AG09309 (cell line): ENCODE data around the gene CARD19.
A peak's percentile ranks its signal among the peaks of the same experiment; 100 is the strongest.

Source experiments
- DNase-seq: peaks from one replicate; pipeline ENCODE4 v3.0.0-alpha.2; 2010; ENCODE audit warnings: low read depth
- H3K4me3 ChIP-seq: 2 replicates; pipeline ENCODE4 v1.5.1; 2011; ENCODE audit warnings: mild to moderate bottlenecking, low read depth, low read length, moderate library complexity; ENCODE audit not compliant: control insufficient read depth
- TF ChIP-seq, protein P1 (sequence below): IDR thresholded peaks from 2 replicates; pipeline ENCODE4 v1.5.1; 2011; ENCODE audit warnings: mild to moderate bottlenecking, low read depth, low read length, inconsistent platforms; ENCODE audit not compliant: insufficient read depth, control insufficient read depth; ENCODE audit errors: missing control alignments

Gene CARD19

DNA sequence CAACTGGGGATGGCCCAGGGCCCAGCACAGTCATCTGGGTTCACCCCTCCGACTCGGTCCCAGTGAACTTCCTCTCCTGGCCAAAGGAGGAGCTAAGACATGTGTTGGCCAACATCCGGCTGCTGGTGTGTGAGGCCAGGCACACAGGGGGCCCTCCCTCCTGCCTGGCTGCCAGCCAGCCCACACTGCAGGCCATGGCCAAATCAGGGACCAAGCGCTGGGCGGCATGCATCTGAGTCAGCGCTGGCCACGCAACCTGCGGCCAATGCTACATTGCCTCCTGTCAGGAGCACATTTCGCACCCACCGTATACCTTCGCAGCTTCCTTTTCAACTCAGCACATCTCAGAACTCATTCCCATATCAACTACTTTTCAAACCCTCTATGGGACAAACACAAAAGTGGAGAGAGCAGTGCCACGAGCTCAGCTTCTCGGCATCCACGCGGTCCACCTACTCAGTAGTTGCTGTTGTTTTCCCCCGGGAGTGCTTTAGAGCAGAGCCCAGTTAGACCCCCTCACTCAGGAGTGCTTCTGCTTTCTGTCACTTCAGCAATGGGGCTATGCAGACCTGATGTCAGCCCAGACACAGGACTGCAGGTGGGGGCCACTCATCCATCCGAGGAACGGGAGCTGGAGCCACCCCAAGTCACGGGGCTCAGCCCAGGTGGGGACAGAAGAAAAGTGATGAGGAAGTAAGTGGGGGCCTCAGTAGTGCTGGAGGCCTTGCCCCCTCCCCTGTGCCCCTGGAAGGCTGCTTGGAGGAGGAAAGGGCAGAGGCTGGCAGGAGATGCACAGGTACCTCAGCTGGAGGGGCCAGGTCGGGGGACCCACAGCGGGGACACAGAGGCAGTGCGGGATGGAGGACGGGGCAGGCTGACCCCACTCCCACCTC, 24.2 kb downstream of the CARD19 start:
- TF ChIP-seq, protein P1, sequence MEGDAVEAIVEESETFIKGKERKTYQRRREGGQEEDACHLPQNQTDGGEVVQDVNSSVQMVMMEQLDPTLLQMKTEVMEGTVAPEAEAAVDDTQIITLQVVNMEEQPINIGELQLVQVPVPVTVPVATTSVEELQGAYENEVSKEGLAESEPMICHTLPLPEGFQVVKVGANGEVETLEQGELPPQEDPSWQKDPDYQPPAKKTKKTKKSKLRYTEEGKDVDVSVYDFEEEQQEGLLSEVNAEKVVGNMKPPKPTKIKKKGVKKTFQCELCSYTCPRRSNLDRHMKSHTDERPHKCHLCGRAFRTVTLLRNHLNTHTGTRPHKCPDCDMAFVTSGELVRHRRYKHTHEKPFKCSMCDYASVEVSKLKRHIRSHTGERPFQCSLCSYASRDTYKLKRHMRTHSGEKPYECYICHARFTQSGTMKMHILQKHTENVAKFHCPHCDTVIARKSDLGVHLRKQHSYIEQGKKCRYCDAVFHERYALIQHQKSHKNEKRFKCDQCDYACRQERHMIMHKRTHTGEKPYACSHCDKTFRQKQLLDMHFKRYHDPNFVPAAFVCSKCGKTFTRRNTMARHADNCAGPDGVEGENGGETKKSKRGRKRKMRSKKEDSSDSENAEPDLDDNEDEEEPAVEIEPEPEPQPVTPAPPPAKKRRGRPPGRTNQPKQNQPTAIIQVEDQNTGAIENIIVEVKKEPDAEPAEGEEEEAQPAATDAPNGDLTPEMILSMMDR: peak; percentile 41
- DNase-seq: peak; percentile 84
- no peak overlapping the region for H3K4me3 ChIP-seq

DNA sequence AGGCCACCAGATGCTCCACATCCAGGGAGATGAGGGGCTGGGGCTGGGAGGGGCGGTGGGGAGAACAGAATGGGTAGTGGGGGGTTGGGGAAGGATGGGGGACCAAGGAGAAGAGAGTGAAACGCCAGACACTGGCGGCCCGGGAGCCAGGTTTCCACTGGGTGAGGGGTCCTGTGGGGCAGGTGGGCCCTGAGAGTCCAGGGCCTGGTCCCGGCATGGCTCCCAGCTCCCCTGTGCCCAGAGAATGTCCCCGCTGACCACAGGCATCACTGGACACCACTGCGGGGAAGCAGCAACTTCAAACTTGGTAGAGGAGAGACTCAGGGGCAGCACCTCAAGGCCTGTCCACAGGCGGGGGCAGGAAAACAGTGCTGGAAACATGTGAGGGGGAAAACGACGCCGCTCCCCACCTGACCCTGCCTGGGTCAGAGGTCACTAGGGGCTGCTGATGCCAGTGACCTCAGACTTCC, 24.9 kb downstream of the CARD19 start:
- no peak for DNase-seq
- no peak overlapping the region for H3K4me3 ChIP-seq
- TF ChIP-seq, protein P1: no peak

DNA sequence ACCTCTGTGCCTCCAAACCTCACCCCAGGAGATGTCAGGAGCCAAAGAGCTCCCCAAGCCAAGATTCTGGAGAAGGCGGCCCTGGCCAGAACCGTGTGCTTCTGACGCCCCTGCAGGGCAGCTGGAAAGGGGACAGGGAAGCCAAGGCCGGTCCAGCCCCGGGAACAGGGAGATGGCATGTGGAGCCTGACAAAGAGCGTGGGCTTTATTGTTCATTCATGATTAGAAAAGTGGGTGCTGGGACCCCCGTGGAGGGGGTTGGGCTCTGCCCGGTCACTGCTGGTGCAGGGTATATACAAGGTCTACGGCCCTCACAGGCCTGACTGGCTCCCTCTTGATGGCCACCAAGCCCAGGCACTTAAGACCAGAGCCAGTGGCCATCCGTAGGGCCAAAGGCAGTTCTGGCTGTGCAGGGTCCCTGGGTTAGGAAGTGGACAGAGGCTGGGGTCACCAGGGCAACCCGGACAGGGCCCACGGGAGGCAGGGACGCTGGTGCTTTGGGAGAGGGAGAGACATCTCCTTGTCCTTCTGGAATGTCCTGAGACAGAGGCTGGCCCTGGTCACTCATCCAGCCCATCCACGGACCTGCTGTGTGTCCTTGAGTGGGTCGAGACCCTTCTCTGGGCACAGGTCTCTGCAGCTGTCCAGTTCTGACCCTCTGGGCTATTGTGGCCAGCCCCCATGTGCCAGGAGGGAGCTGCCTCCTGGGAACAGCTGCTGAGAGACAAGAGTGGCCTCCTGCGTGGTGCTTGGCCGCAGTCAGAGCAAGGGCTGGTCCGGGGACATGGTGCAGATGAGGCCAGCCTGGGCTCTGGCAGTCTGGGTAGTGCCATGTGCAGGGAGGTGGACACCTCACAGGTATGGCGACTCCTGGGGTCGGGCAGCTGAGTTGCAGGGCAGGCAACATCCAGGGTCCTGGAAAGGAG, 25.6 kb downstream of the CARD19 start:
- H3K4me3 ChIP-seq: no peak overlapping the region
- TF ChIP-seq, protein P1: no peak
- no peak for DNase-seq

DNA sequence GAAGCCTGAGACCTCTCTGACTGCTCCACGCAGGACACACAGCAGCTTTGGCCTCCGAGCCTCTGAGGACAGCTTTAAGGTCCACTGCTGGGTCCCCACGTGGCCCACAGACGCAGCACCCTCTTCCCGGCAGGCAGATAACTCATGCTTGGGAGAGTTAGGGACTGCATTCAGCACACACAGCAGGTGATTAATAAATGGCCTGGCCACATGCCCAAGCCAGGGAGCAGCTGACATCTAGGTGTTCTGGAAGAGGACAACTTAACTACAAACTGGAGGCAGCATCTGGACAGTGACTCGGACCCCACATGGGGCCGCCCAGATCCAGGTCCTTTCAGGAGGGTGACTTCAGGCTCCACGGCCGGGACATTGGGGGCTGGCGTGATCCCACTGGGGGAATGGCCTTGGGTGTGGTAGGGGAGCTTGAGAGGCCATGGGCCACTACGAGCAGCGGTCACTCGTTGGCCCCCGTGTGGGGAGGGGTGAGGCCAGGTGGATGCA, 26.8 kb downstream of the CARD19 start:
- TF ChIP-seq, protein P1: no peak
- no peak overlapping the region for H3K4me3 ChIP-seq
- DNase-seq: no peak

DNA sequence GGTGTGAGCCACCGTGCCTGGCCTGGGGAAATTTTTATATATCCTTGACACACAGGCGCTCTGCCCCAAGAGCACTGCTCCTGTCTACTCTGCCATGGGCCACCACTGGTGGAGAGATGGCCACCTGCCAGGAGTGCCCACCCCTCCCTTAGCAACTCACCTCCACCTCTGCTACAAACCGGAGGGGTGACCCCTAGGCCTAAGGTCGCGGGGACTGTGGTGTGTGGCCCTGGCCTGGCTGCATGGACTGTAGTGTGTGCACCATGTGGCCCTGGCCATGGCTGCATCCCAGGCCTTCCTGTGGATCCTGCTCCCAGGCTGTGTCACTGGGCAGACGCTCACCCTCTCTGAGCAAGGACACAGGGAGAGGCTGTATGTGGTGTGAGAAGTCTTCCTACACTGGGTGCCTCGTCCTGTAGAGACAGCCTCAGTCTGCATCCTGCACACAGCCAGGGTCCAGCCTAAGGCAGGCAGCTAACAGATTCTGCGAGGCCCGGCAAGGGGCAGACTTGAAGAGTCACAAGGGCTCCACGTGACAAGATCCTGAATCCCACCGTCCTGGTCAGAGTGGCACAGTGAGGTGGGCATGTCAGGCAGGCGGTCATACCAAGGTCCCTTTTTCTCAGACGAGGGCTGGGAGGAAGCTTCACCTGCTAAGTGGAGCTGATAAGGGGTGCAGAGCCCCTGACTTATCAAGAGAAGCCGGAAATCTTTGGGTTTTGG, 27.7 kb downstream of the CARD19 start:
- TF ChIP-seq, protein P1: no peak
- H3K4me3 ChIP-seq: no peak overlapping the region
- DNase-seq: no peak

DNA sequence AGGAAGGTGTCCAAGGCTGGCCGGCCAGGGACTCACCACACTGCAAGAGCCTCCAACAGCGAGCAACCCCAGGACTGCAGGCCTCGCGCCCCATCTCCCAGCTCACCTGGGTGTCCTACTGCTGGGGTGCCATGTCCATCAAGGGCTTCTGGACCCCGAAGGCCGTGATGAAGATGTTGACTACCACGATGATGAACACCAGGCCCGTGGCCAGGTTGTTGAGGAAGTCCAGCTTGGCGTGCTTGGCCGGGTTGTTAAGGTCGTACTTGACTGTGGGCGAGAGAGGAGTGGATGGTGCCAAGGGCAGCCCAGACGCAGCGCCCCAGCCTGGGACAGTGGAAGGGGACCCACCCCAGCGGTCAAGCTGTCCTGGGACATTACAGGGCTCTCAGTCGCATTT, 28.8 kb downstream of the CARD19 start:
- TF ChIP-seq, protein P1: no peak
- no peak overlapping the region for H3K4me3 ChIP-seq
- no peak for DNase-seq
